IMR-90 (cell line): ENCODE data around the gene CDKAL1. TPM values are rescaled to one million over a fixed set of nuclear protein-coding genes. Genes with fewer than 3 reads are reported as not detected.

ENCODE experiments used
- ATAC-seq: fragments of 200-7000 bp; cut with Tn5 transposase; 2 replicates; pipeline ENCODE4 v1.9.1; 2020; ENCODE audit warnings: low read depth, mild to moderate bottlenecking, moderate library complexity
- BruUV-seq: library from RNA; stranded (reverse); fragments of 400-500 nt; replicated peaks from 2 replicates; lab custom pipeline; 2021; lab: Mats Ljungman, UMichigan
- CTCF ChIA-PET: fragments of 300-600 bp; formaldehyde crosslinking; extraction: SDS; loops from one replicate; lab custom pipeline; 2021; ENCODE audit warnings: antibody characterized with exemption; lab: Yijun Ruan, JAX
- POLR2A ChIA-PET: fragments of 300-600 bp; sonication (Branson Sonifier 250); formaldehyde crosslinking; loops from one replicate; lab custom pipeline; 2022; ENCODE audit warnings: antibody characterized with exemption; ENCODE audit not compliant: unreplicated experiment; lab: Charles Lee
- DNase-seq: peaks from one replicate; pipeline ENCODE4 v3.0.0; 2013
- H2AFZ ChIP-seq: replicated peaks from 2 replicates; pipeline ENCODE3; 2013; ENCODE audit warnings: low read length, mild to moderate bottlenecking; ENCODE audit not compliant: poor library complexity
- H2AK5ac ChIP-seq: 2 replicates; pipeline ENCODE4 v1.6.1; 2013; ENCODE audit warnings: low read depth, low read length, inconsistent platforms
- H2AK9ac ChIP-seq: replicated peaks from 2 replicates; pipeline ENCODE3; 2013; ENCODE audit warnings: mild to moderate bottlenecking, low read depth, low read length, moderate library complexity; ENCODE audit not compliant: poor library complexity
- H2BK120ac ChIP-seq: 2 replicates; pipeline ENCODE4 v1.6.1; 2013; ENCODE audit warnings: low read depth, low read length, inconsistent platforms
- H2BK15ac ChIP-seq: 3 replicates; pipeline ENCODE4 v1.6.1; 2013; ENCODE audit warnings: low read depth, low read length, inconsistent platforms
- H2BK20ac ChIP-seq: 2 replicates; pipeline ENCODE4 v1.6.1; 2013; ENCODE audit warnings: low read depth, mild to moderate bottlenecking, inconsistent platforms, low read length, moderate library complexity
- H2BK5ac ChIP-seq: 2 replicates; pipeline ENCODE4 v1.6.1; 2013; ENCODE audit warnings: mild to moderate bottlenecking, low read depth, low read length, inconsistent platforms; ENCODE audit not compliant: poor library complexity, severe bottlenecking
- H3K14ac ChIP-seq: replicated peaks from 2 replicates; pipeline ENCODE4 v1.6.1; 2013; ENCODE audit warnings: low read depth, low read length, inconsistent platforms
- H3K18ac ChIP-seq: 2 replicates; pipeline ENCODE4 v1.6.1; 2013; ENCODE audit warnings: low read depth, low read length, control low read depth
- H3K23ac ChIP-seq: 2 replicates; pipeline ENCODE4 v1.6.1; 2013; ENCODE audit warnings: low read depth, low read length, inconsistent platforms
- H3K27ac ChIP-seq: 2 replicates; pipeline ENCODE4 v1.5.1; 2013; ENCODE audit warnings: mild to moderate bottlenecking, control low read depth, low read length; ENCODE audit not compliant: insufficient read depth
- H3K27me3 ChIP-seq: 2 replicates; pipeline ENCODE4 v1.6.1; 2013; ENCODE audit warnings: low read length; ENCODE audit not compliant: control insufficient read depth, insufficient read depth
- H3K36me3 ChIP-seq: 2 replicates; pipeline ENCODE4 v1.6.1; 2013; ENCODE audit warnings: low read length, mixed read lengths; ENCODE audit not compliant: control insufficient read depth, insufficient read depth
- H3K4ac ChIP-seq: 2 replicates; pipeline ENCODE4 v1.6.1; 2013; ENCODE audit warnings: low read depth, low read length, inconsistent platforms
- H3K4me1 ChIP-seq: 2 replicates; pipeline ENCODE4 v1.6.1; 2013; ENCODE audit warnings: low read length, mixed read lengths; ENCODE audit not compliant: control insufficient read depth, insufficient read depth
- H3K4me2 ChIP-seq: 2 replicates; pipeline ENCODE4 v1.6.1; 2013; ENCODE audit warnings: low read depth, mild to moderate bottlenecking, control low read depth, low read length, moderate library complexity
- H3K4me3 ChIP-seq: 2 replicates; pipeline ENCODE4 v1.5.1; 2013; ENCODE audit warnings: low read depth, mild to moderate bottlenecking, control low read depth, low read length, moderate library complexity; ENCODE audit not compliant: insufficient read depth
- H3K56ac ChIP-seq: 2 replicates; pipeline ENCODE4 v1.6.1; 2013; ENCODE audit warnings: low read length, inconsistent platforms; ENCODE audit not compliant: insufficient read depth; ENCODE audit errors: extremely low read depth
- H3K79me1 ChIP-seq, 2 experiments: 2 replicates each; pipeline ENCODE4 v1.6.1; 2013; ENCODE audit warnings: low read length in 2 of 2, inconsistent platforms in 1 of 2, low read depth in 1 of 2
- H3K9ac ChIP-seq: 2 replicates; pipeline ENCODE4 v1.6.1; 2013; ENCODE audit warnings: low read depth, low read length, control low read depth
- H3K9me1 ChIP-seq: 2 replicates; pipeline ENCODE4 v1.6.1; 2013; ENCODE audit warnings: low read length, inconsistent platforms; ENCODE audit not compliant: insufficient read depth
- H3K9me3 ChIP-seq: 2 replicates; pipeline ENCODE4 v1.6.1; 2013; ENCODE audit warnings: low read length; ENCODE audit not compliant: control insufficient read depth, insufficient read depth
- H4K20me1 ChIP-seq: 2 replicates; pipeline ENCODE4 v1.6.1; 2013; ENCODE audit warnings: low read length, inconsistent platforms; ENCODE audit not compliant: insufficient read depth
- H4K5ac ChIP-seq: 2 replicates; pipeline ENCODE4 v1.6.1; 2013; ENCODE audit warnings: mild to moderate bottlenecking, low read depth, low read length, control low read depth
- H4K8ac ChIP-seq, 2 experiments: 2 replicates each; pipeline ENCODE4 v1.6.1; 2013; ENCODE audit warnings: low read depth in 2 of 2, low read length in 2 of 2, control low read depth in 1 of 2, inconsistent platforms in 1 of 2
- H4K91ac ChIP-seq: 2 replicates; pipeline ENCODE4 v1.6.1; 2013; ENCODE audit warnings: low read depth, low read length, inconsistent platforms; ENCODE audit not compliant: insufficient read depth
- BHLHE40 ChIP-seq: fragments of 150-350 bp; IDR thresholded peaks from 2 replicates; pipeline ENCODE4 v1.6.1; 2016; ENCODE audit warnings: mild to moderate bottlenecking, low read depth, low read length
- CEBPB ChIP-seq: IDR thresholded peaks from 2 replicates; pipeline ENCODE4 v1.6.1; 2012; ENCODE audit warnings: low read depth, low read length, improper control_type of control experiment
- CHD1 ChIP-seq: IDR thresholded peaks from 2 replicates; pipeline ENCODE4 v1.6.1; 2012; ENCODE audit warnings: low read depth, low read length, improper control_type of control experiment
- CTCF ChIP-seq: conservative IDR thresholded peaks from 2 replicates; pipeline ENCODE4 v1.5.1; 2012; ENCODE audit warnings: mild to moderate bottlenecking, low read depth, low read length, improper control_type of control experiment
- ELK1 ChIP-seq: fragments of 150-350 bp; IDR thresholded peaks from 2 replicates; pipeline ENCODE4 v1.6.1; 2016; ENCODE audit warnings: low read depth, mild to moderate bottlenecking, low read length, moderate library complexity, borderline replicate concordance
- FOS ChIP-seq: fragments of 150-350 bp; IDR thresholded peaks from 2 replicates; pipeline ENCODE4 v1.6.1; 2016; ENCODE audit warnings: low read depth, low read length
- MAFK ChIP-seq: IDR thresholded peaks from 2 replicates; pipeline ENCODE4 v1.6.1; 2012; ENCODE audit warnings: low read depth, low read length, improper control_type of control experiment
- MAZ ChIP-seq: IDR thresholded peaks from 2 replicates; pipeline ENCODE4 v1.6.1; 2012; ENCODE audit warnings: low read depth, mild to moderate bottlenecking, low read length, improper control_type of control experiment, moderate library complexity, borderline replicate concordance
- MXI1 ChIP-seq: IDR thresholded peaks from 2 replicates; pipeline ENCODE4 v1.6.1; 2012; ENCODE audit warnings: low read depth, mild to moderate bottlenecking, low read length, moderate library complexity, borderline replicate concordance
- POLR2A ChIP-seq: IDR thresholded peaks from 2 replicates; pipeline ENCODE4 v1.6.1; 2012; ENCODE audit warnings: mild to moderate bottlenecking, low read depth, low read length
- RCOR1 ChIP-seq: IDR thresholded peaks from 2 replicates; pipeline ENCODE4 v1.6.1; 2012; ENCODE audit warnings: mild to moderate bottlenecking, low read length, improper control_type of control experiment; ENCODE audit not compliant: insufficient replicate concordance
- RFX5 ChIP-seq: IDR thresholded peaks from 2 replicates; pipeline ENCODE4 v1.8.0; 2012; ENCODE audit warnings: low read depth, mild to moderate bottlenecking, low read length, moderate library complexity
- SMC3 ChIP-seq: fragments of 150-350 bp; IDR thresholded peaks from 2 replicates; pipeline ENCODE4 v1.6.1; 2016; ENCODE audit warnings: low read depth, mild to moderate bottlenecking, antibody characterized with exemption, low read length, moderate library complexity
- WGBS, 2 experiments: methylation state at CpG; one replicate each; pipeline versions ENCODE4 v1.1.5 to v1.1.7; 2013; ENCODE audit warnings: missing lambda C conversion rate in 2 of 2; ENCODE audit not compliant: insufficient read length in 1 of 2; ENCODE audit errors: extremely low coverage in 2 of 2; 5-methylcytosine and 5-hydroxymethylcytosine counted together
- dilution Hi-C: fragments of 300-500 bp; cut with HindIII; formaldehyde crosslinking; loops from one replicate; pipeline ENCODE4 v1.14.3; 2018; ENCODE audit warnings: low sequenced_read_pairs; ENCODE audit not compliant: unreplicated experiment
- in situ Hi-C: fragments of 300-500 bp; cut with MboI; formaldehyde crosslinking; loops from 3 replicates; pipeline ENCODE4 v1.14.3; 2019; ENCODE audit warnings: low sequenced_read_pairs, inconsistent platforms, mixed read lengths
- intact Hi-C: fragments of 100-400 bp; cut with micrococcal nuclease; formaldehyde crosslinking; loops from 2 replicates; pipeline ENCODE4 v1.10.0; 2022
- polyA plus RNA-seq, 3 experiments: library from polyadenylated mRNA; depleted of rRNA; stranded (reverse); fragments of >200 nt; gene quantifications; 2 replicates each; pipeline ENCODE4 v1.2.3, GENCODE V29; 2012; ENCODE audit warnings: low replicate concordance in 1 of 3
- total RNA-seq: library from RNA; depleted of rRNA; stranded (reverse); fragments of >200 nt; gene quantifications from 2 replicates; pipeline ENCODE4 v1.2.3, GENCODE V29; 2012

Gene CDKAL1
- total and polyA plus RNA-seq, 2 of the 4 experiments (the other 2 are of a cell fraction) = 3.7 to 13.1 TPM

- WGBS, 2 experiments = 80% methylated on average over 1 of the region's 6 CpGs; no CpG with 5 or more reads in 1 of the 2 experiments
These were observed 244.7 kb downstream of the CDKAL1 start for GRCh38 chr6:20778912-20779311.

More at GRCh38 chr6:20778912-20779311, 244.7 kb downstream of the CDKAL1 start:
- H3K18ac ChIP-seq = no peak overlapping the region
- H3K4me2 ChIP-seq = no peak overlapping the region
- no peaks in the 10 kb centered on the region for H3K4me1 ChIP-seq
- no peaks in the 10 kb centered on the region; the same call in 1 of the 2 replicates for H3K9me1 ChIP-seq
- H3K9me3 ChIP-seq = no peaks in the 10 kb centered on the region
- H4K20me1 ChIP-seq = no peaks in the 10 kb centered on the region
- dilution Hi-C loops (no loop called here), intact Hi-C loops (no loop called here), in situ Hi-C loops (no loop called here)
- no peak for TF ChIP-seq MAFK
- no peak for TF ChIP-seq CHD1
- TF ChIP-seq CTCF = no peak
- TF ChIP-seq ELK1 = no peak
- TF ChIP-seq POLR2A = no peak
- TF ChIP-seq MXI1 = no peak
- no peak for TF ChIP-seq RCOR1
- TF ChIP-seq BHLHE40 = no peak
- TF ChIP-seq RFX5 = no peak
- TF ChIP-seq MAZ = no peak
- TF ChIP-seq FOS = no peak
- no peak for TF ChIP-seq SMC3
- no peak for TF ChIP-seq CEBPB
- no peak overlapping the region for H2BK15ac ChIP-seq
- no peak overlapping the region for H3K56ac ChIP-seq
- H4K8ac ChIP-seq = no peak overlapping the region
- H3K4ac ChIP-seq = no peak overlapping the region
- DNase-seq (no peak), ATAC-seq (no peak)
- H3K14ac ChIP-seq = no peak overlapping the region
- no peak overlapping the region for H4K91ac ChIP-seq
- H2BK5ac ChIP-seq = no peak overlapping the region
- BruUV-seq = no TSS peak
- H3K36me3 ChIP-seq = no peaks in the 10 kb centered on the region
- no peak overlapping the region for H3K27ac ChIP-seq
- no peak overlapping the region for H2AFZ ChIP-seq
- H2AK9ac ChIP-seq = no peak overlapping the region
- no peak overlapping the region for H3K23ac ChIP-seq
- no peak overlapping the region for H2BK120ac ChIP-seq
- no peaks in the 10 kb centered on the region for H3K27me3 ChIP-seq
- no peak overlapping the region for H2BK20ac ChIP-seq
- H3K4me3 ChIP-seq = no peak overlapping the region
- ChIA-PET CTCF (interaction anchor here (1.2 kb wide), 1 partner anchor 11 kb away, joined by 3 read pairs; no protein-coding TSS in a partner anchor), POLR2A (no interaction called here)
- no peak overlapping the region for H3K9ac ChIP-seq
- no peak overlapping the region for H4K5ac ChIP-seq
- H3K79me1 ChIP-seq = no peaks in the 10 kb centered on the region
- H2AK5ac ChIP-seq = no peak overlapping the region
